Fibroblast of skin of back (primary cell): ENCODE data around the gene ALKBH4. TPM values are rescaled to one million over a fixed set of nuclear protein-coding genes. Genes with fewer than 3 reads are reported as not detected.
"Not testable (repeated sequence)": the region's sequence is repeated elsewhere in the genome, so short reads cannot be mapped to it uniquely, and the experiment has no call there.

Source experiments
- DNase-seq: peaks from one replicate; pipeline ENCODE4 v3.0.0-alpha.2; 2013
- polyA plus RNA-seq, 2 experiments: library from polyadenylated mRNA; unstranded; fragments of 120-200 nt; gene quantifications; one replicate each; pipeline ENCODE4 v1.2.1, GENCODE V29; 2013; ENCODE audit not compliant: insufficient read length in 2 of 2

The ALKBH4 gene, protein sequence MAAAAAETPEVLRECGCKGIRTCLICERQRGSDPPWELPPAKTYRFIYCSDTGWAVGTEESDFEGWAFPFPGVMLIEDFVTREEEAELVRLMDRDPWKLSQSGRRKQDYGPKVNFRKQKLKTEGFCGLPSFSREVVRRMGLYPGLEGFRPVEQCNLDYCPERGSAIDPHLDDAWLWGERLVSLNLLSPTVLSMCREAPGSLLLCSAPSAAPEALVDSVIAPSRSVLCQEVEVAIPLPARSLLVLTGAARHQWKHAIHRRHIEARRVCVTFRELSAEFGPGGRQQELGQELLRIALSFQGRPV
- 9.5 TPM for polyA plus RNA-seq (2013, experiment 1 of 2; ENCODE audit: insufficient read length)
- polyA plus RNA-seq (2013, experiment 2 of 2; ENCODE audit: insufficient read length): 5.9 TPM

DNA sequence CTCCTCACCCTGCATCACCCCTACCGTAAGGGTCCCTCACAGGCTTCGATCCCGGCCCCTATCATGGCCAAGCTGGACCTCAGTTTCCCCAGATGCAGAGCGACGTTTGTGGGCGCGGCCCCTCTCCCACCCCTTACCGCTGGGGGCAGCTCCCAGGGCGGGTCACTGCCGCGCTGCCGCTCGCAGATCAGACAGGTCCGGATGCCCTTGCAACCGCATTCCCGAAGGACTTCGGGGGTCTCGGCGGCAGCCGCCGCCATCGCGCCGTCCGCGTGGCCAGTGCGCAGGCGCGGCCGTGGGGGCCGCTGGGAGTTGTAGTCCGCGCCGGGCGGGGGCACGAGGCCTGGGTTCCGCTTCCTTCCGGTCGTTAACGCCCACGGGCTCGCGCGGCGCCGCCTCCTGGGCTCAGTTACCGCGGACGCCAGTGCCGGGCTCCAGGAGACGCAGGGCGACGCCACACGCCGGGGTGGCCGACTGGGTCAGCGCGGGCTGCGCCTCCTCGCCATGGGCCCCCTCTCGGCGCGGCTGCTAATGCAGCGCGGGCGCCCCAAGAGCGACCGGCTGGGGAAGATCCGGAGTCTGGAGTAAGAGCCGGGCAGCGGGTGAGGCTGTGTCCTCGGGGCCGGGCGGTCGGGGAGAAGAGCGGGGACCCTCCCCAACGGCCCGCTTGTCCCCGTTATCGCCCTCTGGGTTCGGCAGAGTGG lies at the start of gene ALKBH4, which contains the start of gene LRWD1:
Gene ALKBH4, minus strand, starts transcription at position 287 of the 704 bp plus-strand sequence. Its CDS starts 27 bp downstream, at position 260.
Gene LRWD1, plus strand, starts transcription at position 408 of the 704 bp plus-strand sequence. Its CDS starts 97 bp downstream, at position 505.
- DNase-seq: peak; percentile 91

DNA sequence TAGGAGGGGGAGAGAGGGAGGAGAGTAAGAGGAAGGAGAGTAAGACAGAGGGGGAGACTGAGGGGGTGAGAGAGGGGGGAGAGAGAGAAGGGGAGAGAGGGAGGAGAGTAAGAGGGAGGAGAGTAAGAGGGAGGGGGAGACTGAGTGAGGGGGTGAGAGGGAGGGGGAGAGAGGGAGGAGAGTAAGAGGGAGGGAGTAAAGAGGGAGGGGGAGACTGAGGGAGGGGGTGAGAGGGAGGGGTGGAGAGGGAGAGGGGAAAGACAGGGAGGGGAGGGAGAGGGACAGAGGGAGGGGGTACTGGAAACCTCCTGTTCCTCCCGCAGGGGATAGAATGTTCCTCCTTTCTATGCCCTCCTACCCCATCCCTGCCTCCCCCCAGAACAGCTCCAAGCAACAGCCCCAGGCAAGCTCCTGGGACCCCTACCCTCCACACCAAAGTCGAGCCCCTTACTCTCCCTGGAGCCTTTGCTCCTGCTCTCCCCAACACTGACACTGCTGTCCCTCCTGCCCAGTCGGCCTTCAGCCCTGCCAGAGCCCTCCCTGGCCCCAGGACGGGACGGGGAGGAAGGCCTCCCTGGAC lies 48.1 kb upstream of the ALKBH4 start:
- peak; percentile 87 for DNase-seq

DNA sequence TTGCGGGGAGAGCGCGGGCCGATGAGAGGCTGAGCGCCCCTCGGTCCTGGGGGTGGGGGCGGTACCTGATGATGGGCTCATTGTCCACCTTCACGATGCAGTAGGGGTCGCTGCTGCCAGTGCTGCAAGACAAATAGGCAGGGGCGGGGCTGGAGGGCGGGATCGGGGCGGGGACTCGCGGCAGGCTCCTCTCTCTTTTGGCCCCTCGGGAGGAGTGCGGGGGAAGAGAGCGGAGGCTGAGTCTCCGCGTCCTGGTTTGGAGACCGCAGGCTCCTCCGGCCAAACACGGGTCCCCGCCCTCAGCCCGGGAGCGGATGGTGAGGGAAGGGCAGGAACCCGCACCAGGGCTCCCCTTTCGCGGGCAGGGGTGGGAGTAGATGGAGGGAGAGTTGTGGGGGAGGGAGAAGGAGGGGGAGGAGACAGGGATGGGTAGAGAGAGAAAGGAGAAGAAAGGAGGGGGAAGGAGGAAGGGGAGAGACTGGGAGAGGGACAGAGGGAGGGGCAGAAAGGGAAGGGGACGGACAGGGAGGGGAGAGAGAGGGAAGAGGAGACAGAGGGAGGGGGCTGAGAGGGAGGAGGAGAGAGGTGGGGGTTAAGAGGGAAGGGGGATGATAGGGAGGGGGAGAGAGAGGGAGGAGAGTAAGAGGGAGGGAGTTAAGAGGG lies 47.3 kb upstream of the ALKBH4 start:
- not testable (repeated sequence) for DNase-seq

DNA sequence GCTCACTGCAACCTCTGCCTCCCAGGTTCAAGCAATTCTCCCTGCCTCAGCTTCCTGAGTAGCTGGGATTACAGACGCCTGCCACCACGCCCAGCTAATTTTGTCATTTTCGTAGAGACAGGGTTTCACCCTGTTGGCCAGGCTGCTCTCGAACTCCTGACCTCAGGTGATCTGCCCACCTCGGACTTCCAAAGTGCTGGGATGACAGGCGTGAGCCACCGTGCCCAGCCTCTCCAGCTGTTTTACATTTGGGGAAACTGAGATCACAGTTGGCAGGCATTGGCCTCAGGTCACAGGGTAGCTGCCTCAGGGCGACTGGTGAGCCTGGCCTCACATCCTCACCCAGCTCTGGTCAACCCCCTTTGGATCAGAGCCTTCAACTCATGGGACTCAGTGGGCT lies 45.9 kb upstream of the ALKBH4 start:
- not testable (repeated sequence) for DNase-seq

DNA sequence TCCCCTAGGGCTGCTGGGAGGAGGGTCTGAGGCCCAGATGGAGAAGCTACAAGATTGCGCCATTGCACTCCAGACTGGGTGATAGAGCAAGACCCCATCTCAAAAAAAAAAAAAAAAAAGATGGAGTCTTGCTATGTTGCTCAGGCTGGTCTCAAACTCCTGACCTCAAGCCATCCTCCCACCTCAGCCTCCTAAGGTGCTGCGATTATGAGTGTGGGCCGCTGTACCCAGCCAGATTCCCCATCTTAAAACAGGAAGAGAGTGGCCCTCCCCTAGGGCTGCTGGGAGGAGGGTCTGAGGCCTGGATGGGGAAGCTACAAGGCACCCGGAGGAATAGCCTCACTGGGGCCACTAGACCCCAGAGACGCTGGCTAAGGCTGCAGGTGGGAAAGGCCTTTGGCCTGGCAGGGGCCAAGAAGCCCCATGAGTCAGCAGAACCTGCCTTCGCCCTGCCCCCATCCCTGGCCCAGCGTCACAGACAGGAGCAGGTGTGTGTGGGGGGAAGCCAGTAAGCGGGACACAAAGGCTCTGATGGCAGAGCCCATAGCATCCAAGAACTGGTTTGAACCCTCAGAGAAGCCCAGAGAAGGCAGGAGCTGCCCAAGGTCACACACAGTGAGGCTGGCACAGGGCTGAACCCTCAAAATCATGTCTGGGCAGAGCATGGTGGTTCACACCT lies 42.9 kb upstream of the ALKBH4 start:
- DNase-seq: not testable (repeated sequence)

DNA sequence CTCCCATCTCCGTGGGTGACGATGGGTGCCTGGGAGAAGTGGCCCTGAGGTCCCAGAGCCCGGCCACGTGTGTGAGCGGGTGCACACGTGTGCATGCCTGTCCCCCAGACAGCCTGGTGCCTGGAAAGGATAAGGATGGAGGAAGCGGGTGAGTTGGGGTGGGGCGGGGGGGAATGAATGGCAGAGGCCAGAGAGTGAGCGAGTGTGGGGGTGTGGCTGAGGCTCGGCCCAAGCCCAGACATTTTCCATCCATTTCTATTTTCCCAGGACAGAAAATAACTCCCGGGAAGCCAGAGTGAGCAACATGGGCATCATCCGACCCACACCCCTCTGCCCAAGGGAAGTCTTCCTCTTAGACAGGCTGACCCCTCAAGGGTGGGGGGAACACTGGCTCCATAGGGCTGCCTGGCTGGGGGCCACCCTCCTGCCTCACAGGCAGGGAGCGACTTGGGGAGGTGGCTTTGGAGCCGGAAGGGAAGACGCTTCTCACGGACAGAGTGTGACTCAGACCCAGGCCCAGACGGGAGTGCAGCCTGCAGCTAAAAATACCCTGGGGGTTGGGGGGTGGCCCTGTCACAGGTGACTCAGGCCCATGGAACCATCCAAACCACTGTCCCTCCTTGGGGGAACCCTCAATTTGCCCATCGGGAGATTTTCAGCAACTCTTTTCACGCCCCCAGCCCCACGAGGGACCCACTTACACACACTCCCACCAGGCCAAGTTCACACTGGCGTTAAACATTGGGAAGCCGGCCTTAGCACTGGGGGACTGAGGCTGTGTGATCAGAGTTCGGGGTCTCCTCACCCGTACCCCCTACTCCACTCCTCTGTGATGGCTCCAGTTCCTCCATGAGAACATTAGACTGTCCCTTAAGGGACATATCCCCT lies 40.9 kb upstream of the ALKBH4 start:
- DNase-seq: not testable (repeated sequence)

DNA sequence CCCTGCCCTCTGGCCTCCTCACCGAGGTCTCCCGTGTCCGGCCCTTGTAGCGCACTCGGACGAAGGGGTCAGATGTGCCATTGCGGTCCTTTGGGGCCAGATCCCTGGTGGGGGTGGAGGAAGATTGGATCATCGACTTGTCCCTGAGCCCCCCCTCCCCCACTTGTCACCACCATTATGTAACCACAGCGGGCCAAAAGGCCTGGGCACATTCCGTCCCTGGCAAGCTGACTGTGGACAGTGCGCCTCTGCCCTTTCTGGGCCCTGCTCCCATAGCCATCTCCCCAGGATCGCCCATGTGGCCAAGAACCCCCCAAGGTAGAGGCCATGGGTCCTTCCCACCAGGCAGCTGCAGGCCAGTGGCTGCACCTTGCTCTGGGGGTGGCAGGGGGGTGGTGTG lies 38.5 kb upstream of the ALKBH4 start:
- DNase-seq: not testable (repeated sequence)

DNA sequence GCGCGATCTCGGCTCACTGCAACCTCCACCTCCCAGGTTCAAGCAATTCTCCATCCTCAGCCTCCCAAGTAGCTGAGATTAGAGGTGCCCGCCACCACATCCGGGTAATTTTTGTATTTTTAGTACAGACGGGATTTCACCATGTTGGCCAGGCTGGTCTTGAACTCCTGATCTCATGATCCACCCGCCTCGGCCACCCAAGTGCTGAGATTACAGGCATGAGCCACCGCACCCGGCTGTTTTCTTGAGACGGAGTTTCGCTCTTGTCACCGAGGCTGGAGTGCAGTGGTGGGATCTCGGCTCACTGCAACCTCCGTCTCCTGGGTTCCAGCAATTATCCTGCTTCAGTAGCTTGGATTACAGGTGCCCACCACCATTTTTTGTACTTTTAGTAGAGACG lies 33.7 kb upstream of the ALKBH4 start:
- not testable (repeated sequence) for DNase-seq

DNA sequence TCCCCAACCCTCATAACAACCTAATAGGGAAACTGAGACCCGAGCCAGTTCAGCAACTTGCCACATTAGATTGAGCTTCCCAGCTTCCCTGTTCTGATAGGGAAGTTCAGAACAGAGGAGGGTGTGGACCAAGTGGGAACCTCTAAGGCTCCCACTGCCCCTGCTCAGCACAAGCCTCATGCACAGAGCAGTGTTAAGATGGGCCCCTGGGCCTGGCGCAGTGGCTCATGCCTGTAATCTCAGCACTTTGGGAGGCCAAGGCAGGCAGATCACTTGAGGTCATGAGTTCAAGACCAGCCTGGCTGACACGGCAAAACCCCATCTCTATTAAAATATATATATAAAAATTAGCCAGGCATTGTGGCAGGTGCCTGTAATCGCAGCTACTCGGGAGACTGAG lies 32.6 kb upstream of the ALKBH4 start:
- DNase-seq: not testable (repeated sequence)

DNA sequence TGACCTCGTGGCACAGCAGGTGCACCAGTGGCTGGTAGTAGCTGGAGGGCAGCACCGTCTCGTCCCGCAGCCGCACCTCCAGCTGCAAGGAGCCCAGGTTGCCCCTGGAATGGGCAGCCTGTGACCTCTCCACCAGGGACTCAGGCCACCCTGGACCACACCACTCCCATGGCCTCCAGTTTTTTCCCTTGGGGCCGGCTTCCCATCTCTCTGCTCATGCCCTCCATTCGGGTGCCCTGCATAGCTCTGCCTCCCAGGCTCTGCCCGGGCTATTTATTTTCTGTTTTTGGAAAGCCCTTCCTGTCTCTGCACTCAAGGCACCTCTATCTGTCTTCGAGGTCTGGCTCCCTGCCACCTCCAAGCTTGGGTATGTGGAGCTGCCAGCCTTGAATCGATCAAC lies 32.2 kb upstream of the ALKBH4 start:
- DNase-seq: not testable (repeated sequence)

DNA sequence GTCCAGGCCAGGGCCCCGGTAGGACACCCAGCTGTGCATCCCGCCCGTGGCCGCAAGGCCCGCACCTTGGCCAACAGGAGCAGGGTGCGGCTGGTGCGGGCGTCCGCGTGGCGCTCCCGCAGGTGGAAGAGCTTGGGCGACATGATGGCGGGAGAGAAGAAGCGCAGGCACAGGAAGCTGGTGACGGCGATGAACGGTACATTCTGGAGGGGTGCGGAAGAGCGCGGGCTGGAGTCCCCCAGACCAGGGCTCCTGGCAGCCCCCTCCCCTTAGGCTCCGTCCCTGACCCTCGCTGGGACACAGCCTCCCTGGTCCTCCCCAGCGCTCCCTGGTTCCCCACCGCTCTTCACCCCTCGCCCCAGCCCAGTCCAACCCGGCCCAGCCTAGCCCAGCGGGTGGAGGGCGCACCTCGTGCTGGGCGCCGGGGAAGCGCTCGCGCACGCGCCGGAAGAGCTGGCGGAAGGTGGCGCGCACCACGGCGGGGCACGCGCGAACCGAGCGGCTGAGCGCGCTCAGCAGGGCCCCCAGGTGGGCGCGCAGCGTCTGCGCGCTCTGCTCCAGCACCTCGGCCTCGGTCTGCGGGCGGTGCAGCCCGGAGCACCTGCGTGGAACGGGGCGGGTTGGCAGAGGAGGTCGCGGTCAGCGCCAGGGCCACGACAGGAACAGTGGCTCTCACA lies 29.9 kb upstream of the ALKBH4 start:
- not testable (repeated sequence) for DNase-seq

DNA sequence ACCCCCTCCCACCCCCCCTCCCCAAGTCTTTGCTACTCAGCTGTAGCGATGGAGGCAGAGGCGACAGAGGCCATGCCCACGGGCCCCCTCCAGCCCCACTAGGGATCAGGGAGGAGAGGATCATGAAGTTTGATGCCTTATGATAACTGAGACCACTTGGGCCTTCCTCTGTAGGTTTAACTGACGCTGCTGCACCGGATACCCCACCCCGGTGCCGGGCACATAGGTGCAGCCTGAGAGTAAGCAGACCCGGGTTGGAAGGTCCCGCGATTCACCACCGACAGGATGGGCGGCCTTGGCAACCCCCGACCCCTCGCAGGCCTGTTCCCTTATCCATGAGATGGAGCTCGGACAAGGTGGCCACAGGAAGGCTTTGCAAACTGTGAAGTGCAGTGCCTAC lies 29.4 kb upstream of the ALKBH4 start:
- not testable (repeated sequence) for DNase-seq

DNA sequence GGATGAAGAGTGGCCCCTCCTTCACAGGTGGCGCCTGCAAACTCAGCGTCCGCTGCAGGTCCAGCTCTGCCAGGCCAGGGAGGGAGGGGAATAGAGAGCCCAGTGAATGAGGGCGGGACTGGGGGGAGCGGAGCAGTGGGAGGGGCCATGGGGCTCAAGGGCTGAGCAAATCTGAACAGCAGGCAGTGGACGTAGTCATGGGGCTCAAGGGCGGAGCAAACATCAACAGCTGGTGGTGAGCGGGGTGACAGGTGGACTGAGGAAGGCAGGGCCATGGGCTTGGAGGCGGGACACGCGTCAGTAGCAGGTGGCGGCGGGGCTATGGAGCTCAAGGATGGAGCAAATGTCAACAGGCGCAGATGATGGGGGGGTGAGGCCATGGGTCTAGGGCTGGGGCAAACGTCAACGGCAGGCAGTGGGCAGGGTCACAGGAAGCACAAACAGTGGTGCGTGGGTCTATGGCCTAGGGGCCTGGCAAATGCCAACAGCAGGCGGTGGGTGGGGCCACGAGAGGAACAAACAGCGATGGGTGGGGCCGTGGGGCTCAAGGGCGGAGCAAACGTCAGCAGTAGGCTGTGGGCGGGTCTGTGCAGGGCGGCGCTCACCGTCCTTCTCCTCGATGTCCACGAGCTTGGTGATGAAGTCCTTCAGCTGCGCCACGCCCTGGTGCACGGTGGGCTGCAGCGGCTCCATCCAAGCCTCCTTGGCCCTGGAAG lies 28.7 kb upstream of the ALKBH4 start:
- not testable (repeated sequence) for DNase-seq

DNA sequence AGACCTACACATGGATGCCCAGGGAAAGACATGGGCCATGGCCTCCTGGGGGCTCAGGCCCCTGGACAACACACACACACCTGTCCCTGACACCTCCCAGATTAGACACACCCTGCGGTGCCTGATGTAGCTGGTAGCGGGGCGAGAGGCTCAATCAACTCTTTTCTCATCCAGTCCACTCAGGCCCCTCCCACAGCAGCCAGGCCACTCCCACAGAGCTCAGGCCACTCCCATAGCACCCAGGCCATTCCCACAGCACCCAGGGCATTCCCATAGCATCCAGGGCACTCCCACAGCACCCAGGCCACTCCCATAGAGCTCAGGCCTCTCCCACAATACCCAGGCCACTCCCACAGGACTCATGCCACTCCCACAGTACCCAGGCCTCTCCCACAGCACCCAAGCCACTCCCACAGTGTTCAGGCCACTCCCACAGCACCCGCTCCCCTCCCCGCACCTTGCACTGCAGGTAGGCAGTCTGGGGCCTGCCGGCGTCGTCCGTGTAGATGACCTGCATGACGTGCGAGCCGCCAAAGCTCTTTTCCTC lies 25.9 kb upstream of the ALKBH4 start:
- not testable (repeated sequence) for DNase-seq

DNA sequence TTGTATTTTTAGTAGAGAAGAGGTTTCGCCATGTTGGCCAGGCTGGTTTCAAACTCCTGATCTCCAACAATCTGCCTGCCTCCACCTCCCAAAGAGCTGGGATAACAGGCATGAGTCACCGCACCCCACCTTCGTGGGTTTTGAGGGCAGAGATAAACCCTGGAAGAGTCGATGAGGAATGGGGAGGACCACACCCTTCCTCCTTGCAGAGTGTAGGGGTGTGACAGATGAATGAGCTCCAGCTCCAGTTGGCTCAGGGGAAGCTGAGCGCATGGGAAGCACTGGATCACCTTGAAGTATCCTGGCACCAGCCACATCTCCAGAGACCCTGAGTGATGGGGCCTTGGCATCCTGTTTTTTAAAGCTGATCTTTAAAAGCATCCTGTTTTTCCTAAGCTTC lies 19.7 kb upstream of the ALKBH4 start:
- not testable (repeated sequence) for DNase-seq

DNA sequence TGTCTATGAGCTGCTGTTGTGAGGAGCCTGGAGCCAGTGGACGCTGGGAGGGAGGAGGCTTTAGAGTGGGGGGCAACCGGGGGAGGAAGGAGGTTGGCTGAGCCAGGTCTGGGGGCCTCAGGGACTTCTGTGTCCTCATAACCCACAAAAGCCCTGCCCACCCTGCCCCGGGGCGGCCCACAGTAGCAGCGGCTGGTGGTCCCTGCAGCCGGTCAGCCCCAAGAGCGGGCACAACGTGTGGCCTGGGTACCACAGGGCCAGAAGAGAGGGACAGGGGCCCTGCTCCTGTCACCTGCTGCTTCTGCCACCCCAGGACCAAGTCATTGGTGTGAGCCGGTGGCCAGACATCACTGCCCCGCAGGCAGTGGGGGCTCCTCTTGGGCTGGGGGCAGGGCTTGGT lies 17.3 kb upstream of the ALKBH4 start:
- DNase-seq: not testable (repeated sequence)

DNA sequence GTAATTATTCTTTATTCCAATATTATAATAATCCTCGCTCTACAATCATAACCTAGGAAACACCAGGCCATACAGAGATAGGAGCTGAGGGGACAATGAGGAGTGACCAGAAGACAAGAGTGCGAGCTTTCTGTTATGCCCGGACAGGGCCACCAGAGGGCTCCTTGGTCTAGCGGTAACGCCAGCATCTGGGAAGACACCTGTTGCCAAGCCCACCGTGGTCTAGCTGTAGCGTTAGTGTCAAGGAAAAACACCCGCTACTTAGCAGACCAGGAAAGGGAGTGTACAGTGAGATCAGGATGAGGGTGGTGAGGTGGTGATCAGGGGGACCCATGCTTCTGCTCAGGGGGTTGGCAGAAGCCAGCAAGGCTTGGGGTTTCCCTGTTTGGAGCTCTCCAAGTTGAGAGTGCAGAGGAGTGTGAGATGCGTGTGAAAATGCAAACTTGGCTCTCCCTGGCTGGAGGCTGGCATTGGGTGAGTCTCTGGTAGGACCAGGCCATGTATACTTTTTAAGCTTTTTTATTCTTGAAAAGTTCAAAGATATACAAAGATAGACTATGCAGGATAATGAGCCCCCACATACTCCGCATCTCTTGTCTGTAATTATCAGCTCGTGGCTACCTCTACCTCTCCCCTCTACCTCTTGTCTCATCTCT lies 15.4 kb upstream of the ALKBH4 start:
- DNase-seq: not testable (repeated sequence)

DNA sequence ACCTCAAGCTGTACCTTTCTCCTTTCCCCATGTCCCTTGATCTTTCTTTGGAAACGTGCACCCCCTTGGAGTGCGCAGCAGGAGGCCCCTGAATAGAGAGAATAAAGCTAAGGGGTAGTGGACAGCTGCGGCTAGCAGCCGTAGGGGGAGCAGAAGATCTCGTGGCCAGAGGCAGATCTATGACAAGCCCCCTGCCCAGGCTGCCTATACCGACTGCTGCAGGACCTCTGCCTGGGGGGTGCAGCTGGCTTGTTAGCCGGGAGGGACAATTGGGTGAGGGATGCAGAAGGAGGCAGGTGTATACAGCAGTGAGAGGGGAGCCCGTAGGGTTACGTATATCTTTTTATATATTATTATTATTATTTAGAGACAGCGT lies 14.5 kb upstream of the ALKBH4 start:
- DNase-seq: not testable (repeated sequence)
